GM19467 (cell line): ENCODE measurements around the gene PRSS48.
"Not testable (repeated sequence)": the region's sequence is repeated elsewhere in the genome, so short reads cannot be mapped to it uniquely, and the experiment has no call there.

Source experiments
- ATAC-seq: cut with Tn5 transposase; IDR thresholded peaks from one replicate; pipeline ENCODE4 v1.9.1; 2021; ENCODE audit warnings: mild to moderate bottlenecking, moderate library complexity; ENCODE audit not compliant: unreplicated experiment

The PRSS48 gene

GRCh38 chr4:151260526-151260925 lies 16.4 kb upstream of the PRSS48 start:
- no peak for ATAC-seq

GRCh38 chr4:151263455-151263854 lies 13.5 kb upstream of the PRSS48 start:
- ATAC-seq: no peak

GRCh38 chr4:151266497-151266896 lies 10.5 kb upstream of the PRSS48 start:
- no peak for ATAC-seq

GRCh38 chr4:151267104-151267503 lies 9.9 kb upstream of the PRSS48 start:
- no peak for ATAC-seq

GRCh38 chr4:151267822-151268535 lies 9.0 kb upstream of the PRSS48 start:
- ATAC-seq: no peak

GRCh38 chr4:151268905-151269304 lies 8.1 kb upstream of the PRSS48 start:
- not testable (repeated sequence) for ATAC-seq

- ATAC-seq: no peak
Measured at GRCh38 chr4:151284534-151285245, 7.7 kb downstream of the PRSS48 start.

- ATAC-seq: no peak
Measured at GRCh38 chr4:151287409-151287808, 10.4 kb downstream of the PRSS48 start.

- ATAC-seq: no peak
Measured at GRCh38 chr4:151291485-151291884, 14.5 kb downstream of the PRSS48 start.

- ATAC-seq: no peak
Measured at GRCh38 chr4:151292038-151292437, 15.1 kb downstream of the PRSS48 start.

- ATAC-seq: no peak
Measured at GRCh38 chr4:151294833-151295496, 18.0 kb downstream of the PRSS48 start.

- ATAC-seq: no peak
Measured at GRCh38 chr4:151296227-151296626, 19.3 kb downstream of the PRSS48 start.

GRCh38 chr4:151297170-151297569 lies 20.2 kb downstream of the PRSS48 start:
- no peak for ATAC-seq

- no peak for ATAC-seq
Measured at GRCh38 chr4:151302432-151302831, 25.5 kb downstream of the PRSS48 start.

- ATAC-seq: no peak
Measured at GRCh38 chr4:151304226-151304625, 27.3 kb downstream of the PRSS48 start.

GRCh38 chr4:151304755-151305154 lies 27.8 kb downstream of the PRSS48 start:
- peak; percentile 83 for ATAC-seq

GRCh38 chr4:151310124-151310728 lies 33.3 kb downstream of the PRSS48 start:
- no peak for ATAC-seq

- no peak for ATAC-seq
Measured at GRCh38 chr4:151313306-151314009, 36.5 kb downstream of the PRSS48 start.

GRCh38 chr4:151314010-151314355 lies 37.0 kb downstream of the PRSS48 start:
- ATAC-seq: no peak

- no peak for ATAC-seq
Measured at GRCh38 chr4:151314479-151314878, 37.5 kb downstream of the PRSS48 start.
